H9 (cell line): Measurements from ENCODE around the gene CAND2. TPM values are rescaled to one million over a fixed set of nuclear protein-coding genes. Genes with fewer than 3 reads are reported as not detected.

ENCODE experiments used
- DNase-seq: peaks from one replicate; pipeline ENCODE4 v3.0.0-alpha.2; 2017
- H2AFZ ChIP-seq: one replicate; pipeline ENCODE4 v1.6.1; 2013; ENCODE audit warnings: mild to moderate bottlenecking, low read length, control low read depth, moderate library complexity
- H2AK5ac ChIP-seq: 2 replicates; pipeline ENCODE4 v1.6.1; 2013; ENCODE audit warnings: low read length, control low read depth, mixed read lengths; ENCODE audit not compliant: insufficient read length
- H2BK120ac ChIP-seq: one replicate; pipeline ENCODE4 v1.6.1; 2013; ENCODE audit warnings: low read depth, mild to moderate bottlenecking, low read length, control low read depth, inconsistent platforms; ENCODE audit not compliant: poor library complexity, severe bottlenecking
- H2BK12ac ChIP-seq: 2 replicates; pipeline ENCODE4 v1.6.1; 2013; ENCODE audit warnings: low read length, control low read depth, mixed read lengths, low read depth; ENCODE audit not compliant: insufficient read length
- H2BK15ac ChIP-seq: 2 replicates; pipeline ENCODE4 v1.6.1; 2013; ENCODE audit warnings: low read depth, low read length, control low read depth
- H2BK20ac ChIP-seq: one replicate; pipeline ENCODE4 v1.6.1; 2013; ENCODE audit warnings: low read depth, mild to moderate bottlenecking, low read length, control low read depth, inconsistent platforms; ENCODE audit not compliant: poor library complexity, severe bottlenecking
- H2BK5ac ChIP-seq: 2 replicates; pipeline ENCODE4 v1.6.1; 2013; ENCODE audit warnings: low read length, control low read depth, mixed read lengths; ENCODE audit not compliant: insufficient read length
- H3K14ac ChIP-seq: 2 replicates; pipeline ENCODE4 v1.6.1; 2013; ENCODE audit warnings: low read length, control low read depth; ENCODE audit not compliant: insufficient read depth
- H3K18ac ChIP-seq: 2 replicates; pipeline ENCODE4 v1.6.1; 2013; ENCODE audit warnings: low read depth, mild to moderate bottlenecking, mixed read lengths, low read length, control low read depth; ENCODE audit not compliant: insufficient read length
- H3K23ac ChIP-seq: 2 replicates; pipeline ENCODE4 v1.6.1; 2013; ENCODE audit warnings: low read length, control low read depth, mixed read lengths, low read depth; ENCODE audit not compliant: insufficient read length
- H3K23me2 ChIP-seq: 2 replicates; pipeline ENCODE4 v1.6.1; 2013; ENCODE audit warnings: low read depth, mild to moderate bottlenecking, mixed read lengths, low read length, control low read depth; ENCODE audit not compliant: insufficient read length, poor library complexity, severe bottlenecking
- H3K27ac ChIP-seq: 2 replicates; pipeline ENCODE4 v1.5.1; 2013; ENCODE audit warnings: low read length, control low read depth, mixed read lengths, low read depth; ENCODE audit not compliant: insufficient read length
- H3K27me3 ChIP-seq: 2 replicates; pipeline ENCODE4 v1.6.1; 2013; ENCODE audit warnings: low read length, control low read depth, inconsistent platforms; ENCODE audit not compliant: insufficient read depth
- H3K4ac ChIP-seq: 2 replicates; pipeline ENCODE4 v1.6.1; 2013; ENCODE audit warnings: low read depth, mild to moderate bottlenecking, control low read depth, inconsistent platforms, low read length, moderate library complexity
- H3K4me1 ChIP-seq: 2 replicates; pipeline ENCODE4 v1.6.1; 2013; ENCODE audit warnings: low read length, control low read depth, inconsistent platforms; ENCODE audit not compliant: insufficient read depth
- H3K4me2 ChIP-seq: 2 replicates; pipeline ENCODE4 v1.6.1; 2013; ENCODE audit warnings: low read length, control low read depth, mixed read lengths; ENCODE audit not compliant: insufficient read length, insufficient read depth
- H3K56ac ChIP-seq: 2 replicates; pipeline ENCODE4 v1.6.1; 2013; ENCODE audit warnings: low read depth, mild to moderate bottlenecking, mixed read lengths, low read length, control low read depth; ENCODE audit not compliant: insufficient read length
- H3K79me1 ChIP-seq: 2 replicates; pipeline ENCODE4 v1.6.1; 2013; ENCODE audit warnings: low read depth, mild to moderate bottlenecking, moderate library complexity, low read length, control low read depth, inconsistent platforms; ENCODE audit not compliant: insufficient read depth, poor library complexity, severe bottlenecking
- H3K79me2 ChIP-seq: 2 replicates; pipeline ENCODE4 v1.6.1; 2013; ENCODE audit warnings: low read length, control low read depth, inconsistent platforms; ENCODE audit not compliant: insufficient read depth
- H3K9ac ChIP-seq: 2 replicates; pipeline ENCODE4 v1.6.1; 2013; ENCODE audit warnings: low read length, control low read depth, mixed read lengths; ENCODE audit not compliant: insufficient read length; ENCODE audit errors: extremely low read depth
- H3K9me3 ChIP-seq: one replicate; pipeline ENCODE4 v1.6.1; 2013; ENCODE audit warnings: low read depth, low read length, inconsistent platforms; ENCODE audit not compliant: control insufficient read depth
- H3T11ph ChIP-seq: one replicate; pipeline ENCODE4 v1.6.1; 2013; ENCODE audit warnings: mild to moderate bottlenecking, low read length, control low read depth, inconsistent platforms
- H4K20me1 ChIP-seq: one replicate; pipeline ENCODE4 v1.6.1; 2013; ENCODE audit not compliant: control insufficient read depth, insufficient read length, insufficient read depth
- H4K5ac ChIP-seq: 2 replicates; pipeline ENCODE4 v1.6.1; 2013; ENCODE audit warnings: low read depth, mild to moderate bottlenecking, mixed read lengths, low read length, control low read depth; ENCODE audit not compliant: insufficient read length
- H4K8ac ChIP-seq: replicated peaks from 2 replicates; pipeline ENCODE4 v1.6.1; 2013; ENCODE audit warnings: low read length, control low read depth, mixed read lengths, low read depth; ENCODE audit not compliant: insufficient read length
- H4K91ac ChIP-seq: 2 replicates; pipeline ENCODE4 v1.6.1; 2013; ENCODE audit warnings: low read depth, mild to moderate bottlenecking, moderate library complexity, mixed read lengths, low read length, control low read depth; ENCODE audit not compliant: insufficient read length
- H3K27ac Mint-ChIP-seq, 3 experiments: 2 replicates in 2 of 3; 3 replicates in 1 of 3; pipeline ENCODE4 v1.8.0; 2020 to 2021; ENCODE audit warnings: mixed read lengths in 3 of 3, mild to moderate bottlenecking in 1 of 3, moderate library complexity in 1 of 3
- H3K27me3 Mint-ChIP-seq: 2 replicates; pipeline ENCODE4 v1.8.0; 2021; ENCODE audit warnings: low read depth, mild to moderate bottlenecking, moderate library complexity, mixed read lengths
- H3K36me3 Mint-ChIP-seq, 3 experiments: 2 replicates in 2 of 3; 3 replicates in 1 of 3; pipeline ENCODE4 v1.8.0; 2020 to 2021; ENCODE audit warnings: low read depth in 3 of 3, mixed read lengths in 3 of 3; ENCODE audit not compliant: insufficient read depth in 1 of 3
- H3K4me1 Mint-ChIP-seq, 2 experiments: 2 replicates each; pipeline ENCODE4 v1.8.0; 2020; ENCODE audit warnings: mixed read lengths in 2 of 2
- H3K4me3 Mint-ChIP-seq, 2 experiments: 2 replicates in 1 of 2; 3 replicates in 1 of 2; pipeline ENCODE4 v1.8.0; 2020 to 2021; ENCODE audit warnings: mild to moderate bottlenecking in 2 of 2, mixed read lengths in 2 of 2, moderate library complexity in 1 of 2
- H3K9me3 Mint-ChIP-seq, 2 experiments: 2 replicates in 1 of 2; 3 replicates in 1 of 2; pipeline ENCODE4 v1.8.0; 2020; ENCODE audit warnings: mild to moderate bottlenecking in 2 of 2, mixed read lengths in 2 of 2, moderate library complexity in 1 of 2
- CTCF ChIP-seq: fragments of 200-600 bp; sonication (generic); conservative IDR thresholded peaks from 3 replicates; pipeline ENCODE4 v1.8.0; 2021; ENCODE audit warnings: antibody characterized with exemption, mild to moderate bottlenecking
- WGBS: extraction: QIAGEN DNeasy Blood & Tissue Kit; methylation state at CpG from one replicate; pipeline ENCODE4 v1.1.7; 2013; ENCODE audit warnings: missing lambda C conversion rate, low lambda C conversion rate, mixed read lengths; ENCODE audit not compliant: insufficient read length; ENCODE audit errors: extremely low coverage; 5-methylcytosine and 5-hydroxymethylcytosine counted together
- total RNA-seq: library from RNA; stranded (reverse); gene quantifications from 2 replicates; pipeline ENCODE4 v1.2.1, GENCODE V29; 2021

CAND2 gene
- total RNA-seq, 1 experiment from 2014 or later: 10.7 TPM

- H3K4me1 ChIP-seq: no peaks in the 10 kb centered on the region; the same call in 1 of the 2 replicates
- H2BK15ac ChIP-seq: no peak overlapping the region
- no peaks in the 10 kb centered on the region for H3K79me1 ChIP-seq
- no peak for DNase-seq
- no peak overlapping the region for H2AFZ ChIP-seq
- H3K27me3 ChIP-seq: no peaks in the 10 kb centered on the region
- peaks cover 14 to 20% of the 10 kb centered on the region in 2 experiments for H3K4me1 Mint-ChIP-seq
- no peak overlapping the region for H3K18ac ChIP-seq
- no peak overlapping the region for H3K23ac ChIP-seq
- H4K20me1 ChIP-seq: no peaks in the 10 kb centered on the region
- no peak overlapping the region for H2BK12ac ChIP-seq
- no CpG with 5 or more reads among the region's 9 CpGs for WGBS
- no peak overlapping the region for H4K91ac ChIP-seq
- H3K9ac ChIP-seq: no peak overlapping the region
- H4K5ac ChIP-seq: no peak overlapping the region
- TF ChIP-seq CTCF: no peak
- H3K27ac Mint-ChIP-seq: no peak overlapping the region
- H3K23me2 ChIP-seq: peaks cover 9% of the 10 kb centered on the region
- H2AK5ac ChIP-seq: no peak overlapping the region
- H3K4me2 ChIP-seq: no peak overlapping the region
- H2BK5ac ChIP-seq: no peak overlapping the region
- H3K79me2 ChIP-seq: no peaks in the 10 kb centered on the region
- no peak overlapping the region for H3K56ac ChIP-seq
- no peak overlapping the region for H2BK120ac ChIP-seq
- no peak overlapping the region for H4K8ac ChIP-seq
- H3K4me3 Mint-ChIP-seq: no peak overlapping the region; a peak in 1 of 5 replicates
- no peaks in the 10 kb centered on the region for H3K36me3 Mint-ChIP-seq
- H2BK20ac ChIP-seq: no peak overlapping the region
- H3K4ac ChIP-seq: no peak overlapping the region
- H3K9me3 ChIP-seq: no peaks in the 10 kb centered on the region
- no peaks in the 10 kb centered on the region; a peak in 1 of 5 replicates for H3K9me3 Mint-ChIP-seq
- H3K27ac ChIP-seq: no peak overlapping the region
- H3K27me3 Mint-ChIP-seq: peaks cover 85% of the 10 kb centered on the region
- H3K14ac ChIP-seq: peak overlapping the region; percentile 35; the same call in 1 of the 2 replicates
- H3T11ph ChIP-seq: no peak overlapping the region
These were observed 74.5 kb downstream of the CAND2 start for GRCh38 chr3:12870942-12871341.
